Measurements from ENCODE around the gene PDE5A.

Gene PDE5A

GRCh38 chr4:119536572-119537528, 91.8 kb downstream of the PDE5A start:
- no peak for TF ChIP-seq CTCF (IDR thresholded peaks at IDR 0.05; ENCODE audit: poor library complexity, severe bottlenecking)
- Histone ChIP-seq H3K36me3 (ENCODE audit: low read depth) (no peaks in the 10 kb centered on the region), H3K9me3 (ENCODE audit: severe bottlenecking) (no peaks in the 10 kb centered on the region), H3K27me3 (ENCODE audit: insufficient read depth, poor library complexity, severe bottlenecking) (no peaks in the 10 kb centered on the region), H3K4me3 (ENCODE audit: severe bottlenecking) (no peak overlapping the region), H3K4me1 (ENCODE audit: insufficient read depth, poor library complexity, severe bottlenecking) (no peaks in the 10 kb centered on the region), H3K27ac (ENCODE audit: poor library complexity, severe bottlenecking) (no peak overlapping the region)
- no peak for DNase-seq (ENCODE audit: low spot score)
- 0 out of 3 replicates have a peak, but pooled peaks have one; percentile 17 for ATAC-seq (ENCODE audit: low read depth)

GRCh38 chr4:119532319-119532718, 96.3 kb downstream of the PDE5A start:
- Histone ChIP-seq H3K27me3 (ENCODE audit: insufficient read depth, poor library complexity, severe bottlenecking) (no peaks in the 10 kb centered on the region), H3K27ac (ENCODE audit: poor library complexity, severe bottlenecking) (no peak overlapping the region), H3K4me3 (ENCODE audit: severe bottlenecking) (no peak overlapping the region), H3K36me3 (ENCODE audit: low read depth) (no peaks in the 10 kb centered on the region), H3K9me3 (ENCODE audit: severe bottlenecking) (no peaks in the 10 kb centered on the region), H3K4me1 (ENCODE audit: insufficient read depth, poor library complexity, severe bottlenecking) (no peaks in the 10 kb centered on the region)
- no peak for ATAC-seq (ENCODE audit: low read depth)
- no peak for DNase-seq (ENCODE audit: low spot score)
- no peak for TF ChIP-seq CTCF (IDR thresholded peaks at IDR 0.05; ENCODE audit: poor library complexity, severe bottlenecking)

- peaks cover 12% of the 10 kb centered on the region for H3K4me1 ChIP-seq (ENCODE audit: insufficient read depth, poor library complexity, severe bottlenecking)
- no peak overlapping the region for H3K4me3 ChIP-seq (ENCODE audit: severe bottlenecking)
- no peak overlapping the region for H3K27ac ChIP-seq (ENCODE audit: poor library complexity, severe bottlenecking)
- no peaks in the 10 kb centered on the region for H3K27me3 ChIP-seq (ENCODE audit: insufficient read depth, poor library complexity, severe bottlenecking)
- TF ChIP-seq CTCF (IDR thresholded peaks at IDR 0.05; ENCODE audit: poor library complexity, severe bottlenecking) = no peak
- no peak for ATAC-seq (ENCODE audit: low read depth)
- DNase-seq (ENCODE audit: low spot score) = no peak
- H3K36me3 ChIP-seq (ENCODE audit: low read depth) = no peaks in the 10 kb centered on the region
- H3K9me3 ChIP-seq (ENCODE audit: severe bottlenecking) = no peaks in the 10 kb centered on the region
Measured at GRCh38 chr4:119529788-119530187, 98.8 kb downstream of the PDE5A start.

- Histone ChIP-seq H3K36me3 (ENCODE audit: low read depth) (no peaks in the 10 kb centered on the region), H3K4me1 (ENCODE audit: insufficient read depth, poor library complexity, severe bottlenecking) (peaks cover 16% of the 10 kb centered on the region), H3K9me3 (ENCODE audit: severe bottlenecking) (no peaks in the 10 kb centered on the region), H3K4me3 (ENCODE audit: severe bottlenecking) (no peak overlapping the region), H3K27me3 (ENCODE audit: insufficient read depth, poor library complexity, severe bottlenecking) (no peaks in the 10 kb centered on the region), H3K27ac (ENCODE audit: poor library complexity, severe bottlenecking) (no peak overlapping the region)
- DNase-seq (ENCODE audit: low spot score) = no peak
- ATAC-seq (ENCODE audit: low read depth) = no peak
- TF ChIP-seq CTCF (IDR thresholded peaks at IDR 0.05; ENCODE audit: poor library complexity, severe bottlenecking) = no peak
Measured at GRCh38 chr4:119526786-119527550, 101.6 kb downstream of the PDE5A start.

Data from RWPE2 (cell line).